Measurements from ENCODE around the gene KCNT1. TPM values are rescaled to one million over a fixed set of nuclear protein-coding genes. Genes with fewer than 3 reads are reported as not detected.

The KCNT1 gene
- total and polyA plus RNA-seq, 9 donors = 0.83 to 12.0 (median 3.7) TPM

DNA sequence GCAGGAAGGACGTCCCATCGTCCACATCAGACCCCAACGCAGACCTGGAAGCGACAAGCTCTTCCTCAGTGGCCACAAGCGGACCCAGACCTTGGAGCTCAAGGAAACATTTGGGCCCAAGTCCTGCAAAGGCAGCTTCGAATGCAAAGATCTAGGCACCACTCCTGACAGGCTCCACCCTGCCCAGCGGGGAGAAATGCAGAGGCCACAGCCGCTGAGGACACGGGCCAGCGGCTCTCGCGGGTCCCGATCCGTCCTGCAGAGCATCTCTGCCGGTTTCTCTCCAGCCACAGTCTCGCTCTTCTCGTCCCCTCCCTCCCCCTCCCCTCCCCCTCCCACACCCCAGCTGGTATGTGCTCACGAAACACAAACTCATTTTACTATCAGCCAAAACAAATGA lies 7.6 kb upstream of the KCNT1 start:
- TF ChIP-seq, protein P1, sequence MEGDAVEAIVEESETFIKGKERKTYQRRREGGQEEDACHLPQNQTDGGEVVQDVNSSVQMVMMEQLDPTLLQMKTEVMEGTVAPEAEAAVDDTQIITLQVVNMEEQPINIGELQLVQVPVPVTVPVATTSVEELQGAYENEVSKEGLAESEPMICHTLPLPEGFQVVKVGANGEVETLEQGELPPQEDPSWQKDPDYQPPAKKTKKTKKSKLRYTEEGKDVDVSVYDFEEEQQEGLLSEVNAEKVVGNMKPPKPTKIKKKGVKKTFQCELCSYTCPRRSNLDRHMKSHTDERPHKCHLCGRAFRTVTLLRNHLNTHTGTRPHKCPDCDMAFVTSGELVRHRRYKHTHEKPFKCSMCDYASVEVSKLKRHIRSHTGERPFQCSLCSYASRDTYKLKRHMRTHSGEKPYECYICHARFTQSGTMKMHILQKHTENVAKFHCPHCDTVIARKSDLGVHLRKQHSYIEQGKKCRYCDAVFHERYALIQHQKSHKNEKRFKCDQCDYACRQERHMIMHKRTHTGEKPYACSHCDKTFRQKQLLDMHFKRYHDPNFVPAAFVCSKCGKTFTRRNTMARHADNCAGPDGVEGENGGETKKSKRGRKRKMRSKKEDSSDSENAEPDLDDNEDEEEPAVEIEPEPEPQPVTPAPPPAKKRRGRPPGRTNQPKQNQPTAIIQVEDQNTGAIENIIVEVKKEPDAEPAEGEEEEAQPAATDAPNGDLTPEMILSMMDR (IDR thresholded peaks at IDR 0.05) = no peak
- TF ChIP-seq EP300 (IDR thresholded peaks at IDR 0.05) = no peak
- no peak for TF ChIP-seq POLR2A (IDR thresholded peaks at IDR 0.05)
- H3K4me1 ChIP-seq (ENCODE audit: insufficient read depth) = no peaks in the 10 kb centered on the region
- H3K27me3 ChIP-seq = no peaks in the 10 kb centered on the region
- intact Hi-C loops (cut with DNase I) = loop anchor here in 1 of 4 donors (10.0 kb wide), 1 partner anchor 60 kb away; no protein-coding TSS in a partner anchor
- no peaks in the 10 kb centered on the region for H3K36me3 ChIP-seq
- H3K27ac ChIP-seq = no peak overlapping the region
- H3K4me3 ChIP-seq = no peak overlapping the region
- no peaks in the 10 kb centered on the region for H3K9me3 ChIP-seq
- 36 to 38% (median 37%) methylated on average over 18 of the region's 18 CpGs for WGBS, 3 donors
- DNase-seq = no peak

DNA sequence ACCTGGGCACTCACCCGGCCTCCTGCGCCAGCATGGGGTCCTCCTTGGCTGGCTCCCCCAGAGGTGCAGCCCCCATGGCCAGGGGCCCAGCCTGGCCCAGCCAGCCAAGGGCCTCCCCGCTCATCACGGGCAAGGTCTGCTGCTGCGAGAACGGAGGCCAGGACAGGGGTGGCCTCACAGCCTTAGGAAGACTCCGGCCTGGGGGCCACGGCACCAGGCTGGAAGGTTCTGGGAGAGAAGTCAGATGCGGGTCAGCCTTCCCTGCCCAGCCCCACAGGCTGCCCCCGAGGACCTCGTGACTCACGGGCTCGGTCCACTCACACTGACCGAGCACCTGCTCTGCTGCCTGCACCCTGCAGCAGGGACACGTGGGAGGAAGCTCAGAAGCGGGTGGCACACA lies 6.9 kb upstream of the KCNT1 start:
- Histone ChIP-seq H3K9me3 (no peaks in the 10 kb centered on the region), H3K36me3 (no peaks in the 10 kb centered on the region), H3K27me3 (no peaks in the 10 kb centered on the region), H3K27ac (no peak overlapping the region), H3K4me3 (no peak overlapping the region), H3K4me1 (ENCODE audit: insufficient read depth) (no peaks in the 10 kb centered on the region)
- DNase-seq = no peak
- intact Hi-C loops (cut with DNase I) = loop anchor here in 1 of 4 donors (10.0 kb wide), 1 partner anchor 60 kb away; no protein-coding TSS in a partner anchor
- WGBS, 3 donors = 89 to 94% (median 90%) methylated on average over 13 to 16 of the region's 16 CpGs
- TF ChIP-seq, protein P1 (IDR thresholded peaks at IDR 0.05) = no peak
- TF ChIP-seq POLR2A (IDR thresholded peaks at IDR 0.05) (no peak), EP300 (IDR thresholded peaks at IDR 0.05) (no peak)

DNA sequence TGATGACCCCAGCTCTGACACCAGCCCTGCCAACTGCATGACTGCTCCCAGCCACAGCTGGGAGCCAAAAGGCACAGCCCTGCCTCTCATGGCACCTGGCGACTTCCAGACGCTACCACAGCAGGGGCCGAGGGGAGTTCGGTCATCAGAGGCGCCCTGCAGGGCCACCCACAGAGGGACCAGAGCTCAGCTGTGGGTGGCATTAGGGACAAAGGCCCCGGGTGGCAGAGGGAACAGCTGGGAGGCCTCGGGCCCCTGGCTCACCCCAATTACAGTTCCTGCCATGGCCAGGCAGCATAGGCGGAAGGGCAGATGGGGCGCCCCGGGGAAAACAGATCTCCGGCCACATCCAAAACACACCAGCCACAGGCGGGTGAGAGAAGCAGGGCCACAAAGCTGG lies 6.3 kb upstream of the KCNT1 start:
- H3K27me3 ChIP-seq = no peaks in the 10 kb centered on the region
- H3K9me3 ChIP-seq = no peaks in the 10 kb centered on the region
- no peaks in the 10 kb centered on the region for H3K36me3 ChIP-seq
- TF ChIP-seq POLR2A (IDR thresholded peaks at IDR 0.05) (no peak), EP300 (IDR thresholded peaks at IDR 0.05) (no peak)
- TF ChIP-seq, protein P1 (IDR thresholded peaks at IDR 0.05) = no peak
- H3K4me3 ChIP-seq = no peak overlapping the region
- no peak overlapping the region for H3K27ac ChIP-seq
- no peaks in the 10 kb centered on the region for H3K4me1 ChIP-seq (ENCODE audit: insufficient read depth)
- 85 to 88% (median 86%) methylated on average over 12 of the region's 12 CpGs for WGBS, 3 donors
- DNase-seq = no peak
- intact Hi-C loops (cut with DNase I) = loop anchor here in 1 of 4 donors (10.0 kb wide), 1 partner anchor 59 kb away; no protein-coding TSS in a partner anchor

DNA sequence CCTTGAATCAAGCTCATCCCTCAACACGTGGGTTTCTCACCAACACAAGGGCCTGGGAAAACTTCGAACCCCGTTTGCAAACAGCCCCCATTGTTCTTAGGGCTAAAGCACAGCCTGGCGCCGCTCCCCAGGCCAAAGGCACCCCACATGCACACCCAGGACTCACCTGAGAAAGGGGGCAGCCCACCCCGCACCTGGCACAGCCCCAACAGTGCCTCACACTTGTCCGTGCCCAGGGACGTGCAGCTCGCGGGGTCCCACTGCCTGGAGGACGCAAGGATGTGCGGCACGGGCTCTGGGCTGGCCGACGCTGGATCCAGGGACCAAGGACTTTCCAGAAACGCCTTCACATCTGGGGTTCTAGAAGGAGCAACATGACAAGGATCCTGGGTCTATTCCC lies 5.5 kb upstream of the KCNT1 start:
- Histone ChIP-seq H3K27me3 (no peaks in the 10 kb centered on the region), H3K9me3 (no peaks in the 10 kb centered on the region), H3K36me3 (no peaks in the 10 kb centered on the region), H3K27ac (no peak overlapping the region), H3K4me3 (no peak overlapping the region), H3K4me1 (ENCODE audit: insufficient read depth) (peaks cover under 1% of the 10 kb centered on the region)
- no peak for TF ChIP-seq EP300 (IDR thresholded peaks at IDR 0.05)
- no peak for TF ChIP-seq POLR2A (IDR thresholded peaks at IDR 0.05)
- TF ChIP-seq, protein P1 (IDR thresholded peaks at IDR 0.05) = no peak
- intact Hi-C loops (cut with DNase I) = loop anchor here in 1 of 4 donors (10.0 kb wide), 1 partner anchor 58 kb away; no protein-coding TSS in a partner anchor
- 83 to 86% (median 83%) methylated on average over 16 of the region's 16 CpGs for WGBS, 3 donors
- no peak for DNase-seq
